Measurements from ENCODE around the gene HSPG2. TPM values are rescaled to one million over a fixed set of nuclear protein-coding genes. Genes with fewer than 3 reads are reported as not detected.

The HSPG2 gene
- total RNA-seq, 4 donors from 2014 or later = 311 to 1,021 (median 351) TPM

DNA sequence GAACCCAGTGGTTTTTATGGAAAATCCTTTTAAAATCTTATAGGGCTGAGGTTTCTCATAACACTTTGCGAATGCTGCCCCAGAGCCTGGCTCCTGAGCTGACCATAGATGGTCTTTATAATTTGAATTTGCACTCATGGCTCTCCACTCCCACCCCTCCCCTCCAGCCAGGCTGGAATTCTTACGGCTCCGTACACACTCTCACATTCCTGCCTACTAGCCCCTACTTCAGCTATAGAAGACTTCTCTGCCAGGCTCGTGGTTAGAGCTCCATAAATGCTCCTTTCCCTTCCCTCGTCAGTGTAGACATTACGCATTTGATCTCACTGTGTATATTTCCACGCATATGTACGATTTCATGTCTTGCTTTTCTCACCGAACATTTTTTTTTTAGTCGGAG is 5.4 kb upstream of the HSPG2 start:
- Histone ChIP-seq H3K36me3 (no peaks in the 10 kb centered on the region), H3K4me3 (no peak overlapping the region), H3K27me3 (no peaks in the 10 kb centered on the region), H3K4me1 (peaks cover 16 to 85% (median 38%) of the 10 kb centered on the region in 3 donors), H3K9me3 (no peaks in the 10 kb centered on the region), H3K27ac (peak overlapping the region; percentile 90 to 98 (median 95))
- TF ChIP-seq POLR2AphosphoS5 (IDR thresholded peaks at IDR 0.05) (no peak), EP300 (IDR thresholded peaks at IDR 0.05) (no peak), POLR2A (IDR thresholded peaks at IDR 0.05) (no peak)
- TF ChIP-seq, protein P1, sequence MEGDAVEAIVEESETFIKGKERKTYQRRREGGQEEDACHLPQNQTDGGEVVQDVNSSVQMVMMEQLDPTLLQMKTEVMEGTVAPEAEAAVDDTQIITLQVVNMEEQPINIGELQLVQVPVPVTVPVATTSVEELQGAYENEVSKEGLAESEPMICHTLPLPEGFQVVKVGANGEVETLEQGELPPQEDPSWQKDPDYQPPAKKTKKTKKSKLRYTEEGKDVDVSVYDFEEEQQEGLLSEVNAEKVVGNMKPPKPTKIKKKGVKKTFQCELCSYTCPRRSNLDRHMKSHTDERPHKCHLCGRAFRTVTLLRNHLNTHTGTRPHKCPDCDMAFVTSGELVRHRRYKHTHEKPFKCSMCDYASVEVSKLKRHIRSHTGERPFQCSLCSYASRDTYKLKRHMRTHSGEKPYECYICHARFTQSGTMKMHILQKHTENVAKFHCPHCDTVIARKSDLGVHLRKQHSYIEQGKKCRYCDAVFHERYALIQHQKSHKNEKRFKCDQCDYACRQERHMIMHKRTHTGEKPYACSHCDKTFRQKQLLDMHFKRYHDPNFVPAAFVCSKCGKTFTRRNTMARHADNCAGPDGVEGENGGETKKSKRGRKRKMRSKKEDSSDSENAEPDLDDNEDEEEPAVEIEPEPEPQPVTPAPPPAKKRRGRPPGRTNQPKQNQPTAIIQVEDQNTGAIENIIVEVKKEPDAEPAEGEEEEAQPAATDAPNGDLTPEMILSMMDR (IDR thresholded peaks at IDR 0.05) = no peak
- 33 to 35% methylated on average over 3 to 10 of the region's 10 CpGs for WGBS, 2 donors (ENCODE audit: low coverage in 1 of 2)
- no peak for ATAC-seq

DNA sequence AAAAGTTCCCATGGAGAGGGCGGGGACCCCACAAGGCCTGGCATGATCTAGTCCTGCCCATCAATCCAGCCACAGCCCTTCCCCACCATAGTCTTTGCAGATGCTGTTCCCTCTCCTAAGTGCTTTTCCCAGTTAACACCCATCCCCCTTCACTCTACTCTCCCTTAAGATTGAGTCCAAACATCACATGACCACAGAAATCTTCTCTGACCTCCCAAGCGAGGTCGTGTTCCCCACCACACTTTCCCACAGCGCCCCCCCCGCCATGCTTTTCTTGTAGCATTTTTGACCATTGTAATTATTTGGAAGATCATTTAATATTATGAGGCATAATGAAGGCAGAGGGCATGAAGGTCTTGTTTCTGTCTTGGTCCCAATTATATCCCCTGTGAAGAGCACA is 4.3 kb upstream of the HSPG2 start:
- no peaks in the 10 kb centered on the region for H3K9me3 ChIP-seq
- peak overlapping the region; percentile 90 to 98 (median 95) for H3K27ac ChIP-seq
- H3K4me3 ChIP-seq = no peak overlapping the region
- ATAC-seq = no peak
- H3K27me3 ChIP-seq = no peaks in the 10 kb centered on the region
- TF ChIP-seq POLR2AphosphoS5 (IDR thresholded peaks at IDR 0.05) = no peak
- TF ChIP-seq, protein P1 (IDR thresholded peaks at IDR 0.05) = no peak
- TF ChIP-seq EP300 (IDR thresholded peaks at IDR 0.05) = no peak
- no peak for TF ChIP-seq POLR2A (IDR thresholded peaks at IDR 0.05)
- H3K36me3 ChIP-seq = no peaks in the 10 kb centered on the region
- WGBS, 2 donors (ENCODE audit: low coverage in 1 of 2) = 71 to 91% methylated on average over 5 of the region's 5 CpGs
- H3K4me1 ChIP-seq = peaks cover 16 to 82% (median 38%) of the 10 kb centered on the region in 3 donors

DNA sequence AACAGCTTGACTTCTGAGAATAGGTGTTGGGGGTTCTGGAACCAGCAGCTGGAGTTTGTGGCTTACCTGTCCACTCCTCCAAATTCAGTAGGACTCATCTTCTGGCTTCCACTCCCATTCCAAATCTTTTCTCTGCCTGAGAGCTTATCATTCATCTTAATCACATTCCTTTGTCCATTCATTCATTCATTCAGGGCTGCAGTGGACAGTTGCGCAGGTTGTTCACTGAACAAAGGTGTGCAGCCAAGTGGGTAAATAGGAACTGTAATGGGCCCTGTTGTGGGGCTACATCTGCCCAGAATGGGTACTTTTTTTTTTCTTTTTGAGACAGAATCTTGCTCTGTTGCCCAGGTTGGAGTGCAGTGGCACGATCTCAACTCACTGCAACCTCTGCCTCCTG is 3.4 kb upstream of the HSPG2 start:
- Histone ChIP-seq H3K27ac (peak overlapping the region; percentile 90 to 98 (median 95)), H3K27me3 (no peaks in the 10 kb centered on the region), H3K4me1 (peaks cover 16 to 90% (median 38%) of the 10 kb centered on the region in 3 donors), H3K36me3 (no peaks in the 10 kb centered on the region), H3K4me3 (no peak overlapping the region), H3K9me3 (no peaks in the 10 kb centered on the region)
- 86 to 100% methylated on average over 1 to 2 of the region's 2 CpGs for WGBS, 2 donors (ENCODE audit: low coverage in 1 of 2)
- ATAC-seq = no peak
- TF ChIP-seq POLR2AphosphoS5 (IDR thresholded peaks at IDR 0.05) (no peak), POLR2A (IDR thresholded peaks at IDR 0.05) (no peak), EP300 (IDR thresholded peaks at IDR 0.05) (no peak)
- TF ChIP-seq, protein P1 (IDR thresholded peaks at IDR 0.05) = no peak

DNA sequence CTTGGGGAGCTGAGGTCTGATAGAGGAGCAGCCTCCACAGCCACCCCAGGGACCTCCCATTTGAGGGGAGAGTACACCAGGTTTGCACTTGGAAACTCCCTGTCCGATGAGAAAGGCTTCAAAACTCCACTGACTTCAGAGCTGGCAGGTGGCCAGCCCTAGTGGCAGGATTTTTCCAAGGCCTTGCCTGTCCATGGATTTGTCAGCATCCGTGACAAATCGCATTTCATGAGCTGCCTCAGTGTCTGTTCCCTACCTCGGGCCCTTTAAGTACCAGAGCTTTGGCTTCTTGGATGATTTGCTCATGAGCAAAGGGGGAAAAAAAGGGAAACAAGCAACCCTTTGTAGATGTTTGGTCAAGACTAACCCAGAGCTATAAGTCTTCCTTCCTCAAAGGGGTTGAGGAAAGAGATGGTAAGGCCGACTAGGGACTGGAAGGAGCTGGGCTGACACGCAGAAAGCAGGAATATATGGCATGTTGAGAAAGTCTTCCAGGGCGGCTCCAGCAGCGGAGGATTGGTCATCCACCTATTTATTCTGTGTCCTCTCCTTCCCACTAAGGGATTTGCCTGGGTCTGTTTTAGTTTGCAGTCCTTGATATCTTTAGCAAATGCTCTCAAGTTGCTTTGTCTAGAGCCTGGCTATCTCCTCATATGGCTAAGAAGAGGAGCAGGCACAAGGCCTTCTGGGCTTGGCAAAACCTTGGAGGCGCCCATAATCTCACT is 2.7 kb upstream of the HSPG2 start:
- ATAC-seq = peak; percentile 39
- 20 to 50% methylated on average over 2 to 7 of the region's 9 CpGs for WGBS, 2 donors (ENCODE audit: low coverage in 1 of 2)
- Histone ChIP-seq H3K4me3 (no peak overlapping the region), H3K27me3 (no peaks in the 10 kb centered on the region), H3K4me1 (peaks cover 16 to 90% (median 38%) of the 10 kb centered on the region in 3 donors), H3K9me3 (no peaks in the 10 kb centered on the region), H3K27ac (peak overlapping the region; percentile 90 to 98 (median 95)), H3K36me3 (no peaks in the 10 kb centered on the region)
- TF ChIP-seq EP300 (IDR thresholded peaks at IDR 0.05) = no peak
- peak; percentile 94 for TF ChIP-seq POLR2AphosphoS5 (IDR thresholded peaks at IDR 0.05)
- peak in 1 of 2 donors; percentile 9 for TF ChIP-seq POLR2A (IDR thresholded peaks at IDR 0.05)
- TF ChIP-seq, protein P1 (IDR thresholded peaks at IDR 0.05) = peak in 3 of 4 experiments; percentile 67 to 90 (median 86)

Measured in gastroesophageal sphincter (tissue), 4 donors.